Thyroid gland (tissue), 4 donors: ENCODE measurements around the gene ZRANB2. TPM values are rescaled to one million over a fixed set of nuclear protein-coding genes. Genes with fewer than 3 reads are reported as not detected.

Source experiments
- DNase-seq, 2 donors: peaks; one replicate each; pipeline ENCODE4 v3.0.0-alpha.2; 2019
- H3K27ac ChIP-seq, 3 donors: fragments of 200-600 bp; sonication (generic); 1 replicate in 2 of 3; 2 replicates in 1 of 3; pipeline ENCODE4 v1.5.1; 2016 to 2019; ENCODE audit warnings: mild to moderate bottlenecking in 1 of 3, moderate library complexity in 1 of 3
- H3K27me3 ChIP-seq: fragments of 200-600 bp; sonication (generic); one replicate; pipeline ENCODE4 v1.5.1; 2019
- H3K36me3 ChIP-seq, 2 donors: fragments of 200-600 bp; sonication (generic); one replicate each; pipeline ENCODE4 v1.5.1; 2016 to 2019
- H3K4me1 ChIP-seq, 2 donors: fragments of 200-600 bp; sonication (generic); one replicate each; pipeline ENCODE4 v1.5.1; 2017 to 2019
- H3K4me3 ChIP-seq, 3 donors: fragments of 200-600 bp; sonication (generic); replicated peaks in 1 of 3; 1 replicate in 2 of 3; 2 replicates in 1 of 3; pipeline ENCODE4 v1.5.1; 2016; ENCODE audit warnings: mild to moderate bottlenecking in 1 of 3
- H3K9me3 ChIP-seq: fragments of 200-600 bp; sonication (generic); one replicate; pipeline ENCODE4 v1.5.1; 2017
- CTCF ChIP-seq, 6 experiments: fragments of 200-600 bp in 3 of 6; fragments of 450-650 bp in 3 of 6; sonication (generic) in 3 of 6; IDR thresholded peaks; one replicate each; pipeline ENCODE4 v1.5.1; 2016 to 2019; ENCODE audit warnings: antibody characterized with exemption in 6 of 6, mild to moderate bottlenecking in 2 of 6, inconsistent platforms in 1 of 6, moderate library complexity in 1 of 6
- POLR2A ChIP-seq, 2 donors: fragments of 450-650 bp; IDR thresholded peaks; one replicate each; pipeline ENCODE4 v1.6.1; 2017; ENCODE audit warnings: antibody characterized with exemption in 2 of 2, mild to moderate bottlenecking in 2 of 2, moderate library complexity in 1 of 2
- WGBS, 2 donors: methylation state at CpG; one replicate each; pipeline ENCODE4 v1.1.5; 2017; 5-methylcytosine and 5-hydroxymethylcytosine counted together
- intact Hi-C: fragments of 100-400 bp; cut with DNase I; formaldehyde crosslinking; loops from one replicate; pipeline ENCODE4 v1.15.1; 2023
- total RNA-seq, 4 donors: library from RNA; depleted of rRNA; stranded (reverse); fragments of >200 nt; gene quantifications; one replicate each; pipeline ENCODE4 v1.2.3, GENCODE V29; 2016

Gene ZRANB2
- 100 to 1,000 TPM in 1 of 4 donors, 10 to 100 TPM in 3; 67.3 to 125 (median 93.7) TPM for total RNA-seq

- WGBS, 2 donors = 1% methylated on average over 30 to 32 of the region's 33 CpGs
Observed at GRCh38 chr1:71080739-71081696, at the start of gene ZRANB2. ZRANB2 (minus strand) TSS chr1:71081035; CDS start chr1:71080995, 40 bp downstream.

GRCh38 chr1:71128060-71128459, 47.2 kb upstream of the ZRANB2 start:
- Histone ChIP-seq H3K4me3 (no peak overlapping the region), H3K9me3 (no peaks in the 10 kb centered on the region)

More at GRCh38 chr1:71080739-71081696, at the start of gene ZRANB2:
- peak; percentile 90 to 91 for DNase-seq
- no peaks in the 10 kb centered on the region for H3K27me3 ChIP-seq
- TF ChIP-seq POLR2A (IDR thresholded peaks at IDR 0.05) (peak in 1 of 2 donors; percentile 79), CTCF (IDR thresholded peaks at IDR 0.05) (peak in 5 of 6 experiments; percentile 21 to 50 (median 47))
- peaks cover 19 to 23% of the 10 kb centered on the region in 2 donors for H3K4me1 ChIP-seq
- H3K36me3 ChIP-seq = peaks cover 4 to 16% of the 10 kb centered on the region in 2 donors
- peak within 1 kb of the TSS; percentile 86 to 92 (median 90) for H3K27ac ChIP-seq
- H3K9me3 ChIP-seq = no peaks in the 10 kb centered on the region
- peak within 1 kb of the TSS; percentile 77 to 95 (median 83) for H3K4me3 ChIP-seq
- intact Hi-C loops = loop anchor here (10.0 kb wide), 1 partner anchor 856 kb away; the partner anchor contains the start of gene SRSF11

GRCh38 chr1:71118086-71118485, 37.3 kb upstream of the ZRANB2 start:
- no peaks in the 10 kb centered on the region for H3K4me1 ChIP-seq
- H3K27me3 ChIP-seq = no peaks in the 10 kb centered on the region
- H3K4me3 ChIP-seq = no peak overlapping the region
- H3K27ac ChIP-seq = no peak overlapping the region
- H3K36me3 ChIP-seq = no peaks in the 10 kb centered on the region
- DNase-seq = no peak
- no peak for TF ChIP-seq POLR2A (IDR thresholded peaks at IDR 0.05)
- WGBS, 2 donors = 73 to 88% methylated on average over 2 of the region's 2 CpGs
- intact Hi-C loops = no loop called here
- H3K9me3 ChIP-seq = no peaks in the 10 kb centered on the region

More at GRCh38 chr1:71128060-71128459, 47.2 kb upstream of the ZRANB2 start:
- no peak for DNase-seq
- TF ChIP-seq CTCF (IDR thresholded peaks at IDR 0.05) = no peak
- TF ChIP-seq POLR2A (IDR thresholded peaks at IDR 0.05) = no peak
- intact Hi-C loops = no loop called here
- Histone ChIP-seq H3K27ac (no peak overlapping the region), H3K27me3 (no peaks in the 10 kb centered on the region), H3K4me1 (no peaks in the 10 kb centered on the region), H3K36me3 (no peaks in the 10 kb centered on the region)
- 81 to 84% methylated on average over 2 of the region's 2 CpGs for WGBS, 2 donors

- Histone ChIP-seq H3K27ac (no peak overlapping the region), H3K27me3 (no peaks in the 10 kb centered on the region), H3K9me3 (no peaks in the 10 kb centered on the region), H3K4me3 (no peak overlapping the region), H3K4me1 (no peaks in the 10 kb centered on the region), H3K36me3 (no peaks in the 10 kb centered on the region)
- 82 to 84% methylated on average over 2 of the region's 2 CpGs for WGBS, 2 donors
- no peak for DNase-seq
- TF ChIP-seq CTCF (IDR thresholded peaks at IDR 0.05) (no peak), POLR2A (IDR thresholded peaks at IDR 0.05) (no peak)
- intact Hi-C loops = no loop called here
Observed at GRCh38 chr1:71116729-71117128, 35.9 kb upstream of the ZRANB2 start.

GRCh38 chr1:71106658-71107322, 26.0 kb upstream of the ZRANB2 start:
- 87 to 90% methylated on average over 8 of the region's 8 CpGs for WGBS, 2 donors
- intact Hi-C loops = no loop called here

More at GRCh38 chr1:71106658-71107322, 26.0 kb upstream of the ZRANB2 start:
- DNase-seq = no peak
- Histone ChIP-seq H3K36me3 (no peaks in the 10 kb centered on the region), H3K4me1 (no peaks in the 10 kb centered on the region), H3K9me3 (no peaks in the 10 kb centered on the region), H3K27me3 (no peaks in the 10 kb centered on the region), H3K27ac (no peak overlapping the region), H3K4me3 (no peak overlapping the region)
- no peak for TF ChIP-seq POLR2A (IDR thresholded peaks at IDR 0.05)
- TF ChIP-seq CTCF (IDR thresholded peaks at IDR 0.05) = no peak
